ENCODE results near the gene INSIG2.

DNA sequence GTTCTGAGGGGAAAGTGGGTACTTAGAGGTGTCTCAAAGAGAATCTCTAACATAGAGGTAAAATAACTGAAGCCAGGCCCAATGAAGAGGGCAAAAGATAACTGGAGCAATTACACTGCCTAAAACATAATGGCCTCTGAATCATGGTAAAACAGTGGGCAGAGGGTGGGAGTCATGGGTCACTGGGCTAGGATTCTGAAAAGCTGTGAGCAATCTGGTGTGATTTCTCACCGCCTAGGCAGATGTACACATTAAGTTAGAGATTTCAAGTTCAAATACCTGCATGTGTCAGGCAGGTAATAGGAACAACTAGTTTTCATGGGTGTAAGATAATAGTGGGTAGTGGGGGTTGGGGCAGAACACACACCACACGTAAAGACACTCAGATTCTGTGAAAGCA is 45.6 kb downstream of the INSIG2 start:
- TF ChIP-seq POLR2AphosphoS5 (IDR thresholded peaks at IDR 0.05) (no peak), CTCF (IDR thresholded peaks at IDR 0.05) (no peak)
